ENCODE results near the gene DUSP8. TPM values are rescaled to one million over a fixed set of nuclear protein-coding genes. Genes with fewer than 3 reads are reported as not detected.

Gene DUSP8
- total RNA-seq, 1 donor = 12.5 TPM

- peak overlapping the region; percentile 27 for H3K4me3 ChIP-seq (ENCODE audit: low read length)
- peaks cover 30% of the 10 kb centered on the region for H3K27me3 ChIP-seq (ENCODE audit: insufficient read depth, low read length)
- no peaks in the 10 kb centered on the region for H3K9me3 ChIP-seq (ENCODE audit: low read depth, low read length)
- H3K4me1 ChIP-seq (ENCODE audit: insufficient read depth, low read length) = peaks cover 25% of the 10 kb centered on the region
Observed at GRCh38 chr11:1573903-1574237, 1.8 kb upstream of the DUSP8 start.

GRCh38 chr11:1573077-1573902 lies 1.2 kb upstream of the DUSP8 start:
- H3K4me3 ChIP-seq (ENCODE audit: low read length) = peak overlapping the region; percentile 35
- peaks cover 30% of the 10 kb centered on the region for H3K27me3 ChIP-seq (ENCODE audit: insufficient read depth, low read length)
- H3K4me1 ChIP-seq (ENCODE audit: insufficient read depth, low read length) = peaks cover 25% of the 10 kb centered on the region
- no peaks in the 10 kb centered on the region for H3K9me3 ChIP-seq (ENCODE audit: low read depth, low read length)

GRCh38 chr11:1571760-1572196 lies 293 bp downstream of the DUSP8 start:
- H3K27me3 ChIP-seq (ENCODE audit: insufficient read depth, low read length) = peaks cover 30% of the 10 kb centered on the region
- no peaks in the 10 kb centered on the region for H3K9me3 ChIP-seq (ENCODE audit: low read depth, low read length)
- H3K4me3 ChIP-seq (ENCODE audit: low read length) = peak overlapping the region; percentile 20
- H3K4me1 ChIP-seq (ENCODE audit: insufficient read depth, low read length) = peaks cover 25% of the 10 kb centered on the region

- H3K27me3 ChIP-seq (ENCODE audit: insufficient read depth, low read length) = peaks cover 30% of the 10 kb centered on the region
- H3K4me1 ChIP-seq (ENCODE audit: insufficient read depth, low read length) = peaks cover 25% of the 10 kb centered on the region
- H3K9me3 ChIP-seq (ENCODE audit: low read depth, low read length) = no peaks in the 10 kb centered on the region
- peak overlapping the region; percentile 20 for H3K4me3 ChIP-seq (ENCODE audit: low read length)
Observed at GRCh38 chr11:1570896-1571759, 943 bp downstream of the DUSP8 start.

GRCh38 chr11:1570531-1570895 lies 1.6 kb downstream of the DUSP8 start:
- Histone ChIP-seq H3K9me3 (ENCODE audit: low read depth, low read length) (no peaks in the 10 kb centered on the region), H3K4me3 (ENCODE audit: low read length) (no peak overlapping the region), H3K4me1 (ENCODE audit: insufficient read depth, low read length) (peaks cover 25% of the 10 kb centered on the region), H3K27me3 (ENCODE audit: insufficient read depth, low read length) (peaks cover 27% of the 10 kb centered on the region)

- H3K4me1 ChIP-seq (ENCODE audit: insufficient read depth, low read length) = peaks cover 25% of the 10 kb centered on the region
- H3K9me3 ChIP-seq (ENCODE audit: low read depth, low read length) = no peaks in the 10 kb centered on the region
- peaks cover 23% of the 10 kb centered on the region for H3K27me3 ChIP-seq (ENCODE audit: insufficient read depth, low read length)
- H3K4me3 ChIP-seq (ENCODE audit: low read length) = no peak overlapping the region
Observed at GRCh38 chr11:1570001-1570453, 2.0 kb downstream of the DUSP8 start.

GRCh38 chr11:1569251-1569780 lies 2.8 kb downstream of the DUSP8 start:
- Histone ChIP-seq H3K9me3 (ENCODE audit: low read depth, low read length) (no peaks in the 10 kb centered on the region), H3K4me3 (ENCODE audit: low read length) (no peak overlapping the region), H3K4me1 (ENCODE audit: insufficient read depth, low read length) (peaks cover 23% of the 10 kb centered on the region), H3K27me3 (ENCODE audit: insufficient read depth, low read length) (peaks cover 20% of the 10 kb centered on the region)

- Histone ChIP-seq H3K27me3 (ENCODE audit: insufficient read depth, low read length) (peaks cover 13% of the 10 kb centered on the region), H3K4me1 (ENCODE audit: insufficient read depth, low read length) (peaks cover 15% of the 10 kb centered on the region), H3K9me3 (ENCODE audit: low read depth, low read length) (no peaks in the 10 kb centered on the region), H3K4me3 (ENCODE audit: low read length) (no peak overlapping the region)
Observed at GRCh38 chr11:1568441-1568911, 3.6 kb downstream of the DUSP8 start.

GRCh38 chr11:1567721-1568100 lies 4.4 kb downstream of the DUSP8 start:
- Histone ChIP-seq H3K27me3 (ENCODE audit: insufficient read depth, low read length) (peaks cover 12% of the 10 kb centered on the region), H3K4me1 (ENCODE audit: insufficient read depth, low read length) (peaks cover 11% of the 10 kb centered on the region), H3K9me3 (ENCODE audit: low read depth, low read length) (no peaks in the 10 kb centered on the region), H3K4me3 (ENCODE audit: low read length) (no peak overlapping the region)

GRCh38 chr11:1567052-1567720 lies 4.9 kb downstream of the DUSP8 start:
- no peaks in the 10 kb centered on the region for H3K9me3 ChIP-seq (ENCODE audit: low read depth, low read length)
- peaks cover 11% of the 10 kb centered on the region for H3K4me1 ChIP-seq (ENCODE audit: insufficient read depth, low read length)
- H3K4me3 ChIP-seq (ENCODE audit: low read length) = no peak overlapping the region
- H3K27me3 ChIP-seq (ENCODE audit: insufficient read depth, low read length) = peaks cover 12% of the 10 kb centered on the region

GRCh38 chr11:1566381-1567051 lies 5.6 kb downstream of the DUSP8 start:
- Histone ChIP-seq H3K4me3 (ENCODE audit: low read length) (no peak overlapping the region), H3K4me1 (ENCODE audit: insufficient read depth, low read length) (peaks cover 11% of the 10 kb centered on the region), H3K9me3 (ENCODE audit: low read depth, low read length) (no peaks in the 10 kb centered on the region), H3K27me3 (ENCODE audit: insufficient read depth, low read length) (peaks cover 12% of the 10 kb centered on the region)

GRCh38 chr11:1565904-1566247 lies 6.2 kb downstream of the DUSP8 start:
- Histone ChIP-seq H3K9me3 (ENCODE audit: low read depth, low read length) (no peaks in the 10 kb centered on the region), H3K4me1 (ENCODE audit: insufficient read depth, low read length) (peaks cover 5% of the 10 kb centered on the region), H3K4me3 (ENCODE audit: low read length) (no peak overlapping the region), H3K27me3 (ENCODE audit: insufficient read depth, low read length) (peaks cover 8% of the 10 kb centered on the region)

GRCh38 chr11:1565173-1565903 lies 6.7 kb downstream of the DUSP8 start:
- H3K4me3 ChIP-seq (ENCODE audit: low read length) = no peak overlapping the region
- H3K4me1 ChIP-seq (ENCODE audit: insufficient read depth, low read length) = peaks cover 1% of the 10 kb centered on the region
- H3K9me3 ChIP-seq (ENCODE audit: low read depth, low read length) = no peaks in the 10 kb centered on the region
- H3K27me3 ChIP-seq (ENCODE audit: insufficient read depth, low read length) = peaks cover 3% of the 10 kb centered on the region

Data from mononuclear cell (primary cell).